ENCODE measurements around the gene FBXL17. TPM values are rescaled to one million over a fixed set of nuclear protein-coding genes. Genes with fewer than 3 reads are reported as not detected.

FBXL17 gene
- total and polyA plus RNA-seq, 2 of the 13 experiments (the other 11 are each of a cell fraction or from before 2014, with no cell fraction given): 3.0 to 7.9 TPM

- TF ChIP-seq HMGXB4 (CRISPR knock-in tag; IDR thresholded peaks at IDR 0.05; ENCODE audit: borderline replicate concordance in 1 of 2, low read depth in 1 of 2): no peak
- TF ChIP-seq ZNF841 (CRISPR knock-in tag; IDR thresholded peaks at IDR 0.05; ENCODE audit: borderline replicate concordance): no peak
- no peak for TF ChIP-seq ZNF674 (CRISPR knock-in tag; IDR thresholded peaks at IDR 0.05; ENCODE audit: low read depth)
- no peak for TF ChIP-seq CENPT (CRISPR knock-in tag; IDR thresholded peaks at IDR 0.05; ENCODE audit: low read depth)
- TF ChIP-seq ZBTB2 (CRISPR knock-in tag; IDR thresholded peaks at IDR 0.05; ENCODE audit: low read depth): no peak
- no peak for TF ChIP-seq MED1 (CRISPR knock-in tag; IDR thresholded peaks at IDR 0.05)
- TF ChIP-seq ZNF501 (CRISPR knock-in tag; IDR thresholded peaks at IDR 0.05): no peak
- no peak for TF ChIP-seq EEA1 (CRISPR knock-in tag; IDR thresholded peaks at IDR 0.05; ENCODE audit: borderline replicate concordance)
Observed at GRCh38 chr5:108326982-108327381, 54.9 kb downstream of the FBXL17 start (continued).

- Histone ChIP-seq H3K9ac (ENCODE audit: insufficient read depth, low read depth, low read length) (no peak overlapping the region), H2AFZ (ENCODE audit: low read length) (no peak overlapping the region), H3K4me1 (ENCODE audit: insufficient read depth, low read length) (peaks cover 12% of the 10 kb centered on the region), H4K20me1 (ENCODE audit: insufficient read depth, low read length) (no peaks in the 10 kb centered on the region), H3K36me3 (replicated peaks in 1 of 2; ENCODE audit: control insufficient read depth in 1 of 2, insufficient read depth in 2 of 2, low read length in 2 of 2) (no peaks in the 10 kb centered on the region), H3K79me2 (ENCODE audit: insufficient read depth, low read length) (no peaks in the 10 kb centered on the region), H3K4me2 (ENCODE audit: low read depth, low read length) (peak overlapping the region; percentile 39), H3K4me3 (replicated peaks in 1 of 3; ENCODE audit: insufficient read depth in 1 of 3, low read depth in 2 of 3, low read length in 3 of 3) (no peak overlapping the region; a peak in 1 of 6 replicates), H3K27ac (ENCODE audit: extremely low read length, insufficient read depth, low read length) (peak overlapping the region; percentile 46), H3K27me3 (ENCODE audit: control insufficient read depth in 1 of 2, insufficient read depth in 2 of 2, low read length in 2 of 2) (no peaks in the 10 kb centered on the region), H3K9me3 (ENCODE audit: low read length) (no peaks in the 10 kb centered on the region)
- BruUV-seq (replicated peaks): no TSS peak
- in situ Hi-C loops (cut with HindIII; ENCODE audit: extremely low pct_ligation_motif_present, low pct_unique_long_range_greater_than_20kb) (no loop called here), intact Hi-C loops (cut with micrococcal nuclease; ENCODE audit: unreplicated experiment) (no loop called here)
- WGBS (ENCODE audit: low lambda C conversion rate): 53% methylated on average over 4 of the region's 4 CpGs
- POLR2A ChIA-PET: no interaction called here
- DNase-seq (ENCODE audit: low spot score) (peak; percentile 55), ATAC-seq (peak; percentile 65), FAIRE-seq (peak; percentile 8)
- CTCF ChIA-PET (ENCODE audit: low intra/inter-chr PET ratio, low total read pairs): no interaction called here
- TF ChIP-seq RXRB (CRISPR knock-in tag; IDR thresholded peaks at IDR 0.05; ENCODE audit: borderline replicate concordance) (peak; percentile 28; the same call in 1 of the 2 replicates), POGZ (CRISPR knock-in tag; IDR thresholded peaks at IDR 0.05) (peak; percentile 78), ZMYM4 (CRISPR knock-in tag; IDR thresholded peaks at IDR 0.05) (peak; percentile 54; the same call in 1 of the 2 replicates), SOX13 (IDR thresholded peaks at IDR 0.05) (no peak), SOX13 (CRISPR knock-in tag; conservative IDR thresholded peaks at IDR 0.05 in 1 of 2, IDR thresholded peaks at IDR 0.05 in 1 of 2) (peak in 1 of 2 experiments; percentile 81; a peak in 2 of 4 replicates), ARID5B (CRISPR knock-in tag; IDR thresholded peaks at IDR 0.05) (peak; percentile 65), SOX5 (CRISPR knock-in tag; IDR thresholded peaks at IDR 0.05; ENCODE audit: borderline replicate concordance) (peak; percentile 73; the same call in 1 of the 2 replicates), FOXA1 (IDR thresholded peaks at IDR 0.05) (no peak), FOXA1 (CRISPR knock-in tag; IDR thresholded peaks at IDR 0.05) (no peak), MEIS1 (CRISPR knock-in tag; IDR thresholded peaks at IDR 0.05; ENCODE audit: borderline replicate concordance) (no peak)
Observed at GRCh38 chr5:108324886-108325285, 57.0 kb downstream of the FBXL17 start.
